AG20443 (cell line): ENCODE data around the gene TRIM16.
"Not testable (repeated sequence)": the region's sequence is repeated elsewhere in the genome, so short reads cannot be mapped to it uniquely, and the experiment has no call there.

ENCODE experiments used
- DNase-seq: peaks from one replicate; pipeline ENCODE4 v3.0.0; 2012; ENCODE audit warnings: low spot score, mixed read lengths

The TRIM16 gene

DNA sequence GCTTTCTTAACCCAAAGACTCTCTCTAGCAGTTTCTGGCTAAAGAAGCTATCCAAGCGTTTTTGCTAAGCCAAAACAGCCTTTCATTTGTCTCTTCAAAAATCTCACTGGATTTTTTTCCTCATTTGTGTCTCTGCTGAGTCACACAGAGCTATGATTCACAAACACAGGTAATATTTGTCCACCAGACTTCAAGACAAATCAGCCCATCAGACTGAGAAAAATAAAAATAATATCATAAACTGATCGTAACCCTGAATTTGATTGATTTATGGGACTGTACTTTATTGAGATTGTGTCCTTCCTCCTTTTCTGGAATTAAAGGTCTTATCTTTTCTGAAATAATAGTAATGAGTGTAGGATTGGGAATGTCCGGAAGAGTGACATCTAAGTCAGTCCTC, 25.8 kb downstream of the TRIM16 start:
- DNase-seq = no peak

- DNase-seq = no peak
These were observed 26.2 kb downstream of the TRIM16 start for GRCh38 chr17:15657868-15658267.

DNA sequence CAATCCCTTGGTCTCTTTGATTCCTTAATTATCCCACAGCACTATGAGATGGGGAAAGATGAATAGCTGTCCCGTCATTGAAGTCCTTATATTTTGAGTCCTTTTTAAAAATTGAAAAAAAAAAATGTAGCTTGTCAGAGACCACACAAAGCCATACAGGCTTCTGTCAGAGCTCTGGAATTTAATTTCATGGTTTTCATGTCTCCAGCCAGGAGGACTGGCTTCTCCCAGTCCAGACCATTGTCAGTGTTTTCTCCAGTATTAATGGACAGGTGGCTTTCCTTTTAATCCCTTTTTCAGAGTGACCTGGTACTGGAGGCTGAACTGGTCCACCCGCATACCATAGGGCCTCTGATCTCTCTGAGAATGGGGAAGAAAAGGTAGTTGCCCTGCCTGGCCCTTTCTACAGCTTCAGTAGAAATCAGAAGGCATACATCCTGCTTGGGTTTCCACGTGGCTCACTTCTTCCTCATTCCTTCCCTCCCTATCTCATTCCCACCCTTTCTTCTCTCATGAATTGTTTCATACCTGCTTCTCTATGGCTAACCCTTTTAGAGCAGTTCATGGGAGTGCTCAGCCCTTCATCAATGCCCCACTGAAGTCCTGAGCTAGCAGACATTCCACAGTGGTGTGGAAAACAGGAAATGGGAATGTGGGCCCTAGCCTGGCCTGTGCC, 29.1 kb downstream of the TRIM16 start:
- no peak for DNase-seq

- DNase-seq = not testable (repeated sequence)
These were observed 29.7 kb downstream of the TRIM16 start for GRCh38 chr17:15654401-15654800.

GRCh38 chr17:15652960-15653359, 31.2 kb downstream of the TRIM16 start:
- DNase-seq = no peak

GRCh38 chr17:15651583-15652110, 32.5 kb downstream of the TRIM16 start:
- peak; percentile 95 for DNase-seq

DNA sequence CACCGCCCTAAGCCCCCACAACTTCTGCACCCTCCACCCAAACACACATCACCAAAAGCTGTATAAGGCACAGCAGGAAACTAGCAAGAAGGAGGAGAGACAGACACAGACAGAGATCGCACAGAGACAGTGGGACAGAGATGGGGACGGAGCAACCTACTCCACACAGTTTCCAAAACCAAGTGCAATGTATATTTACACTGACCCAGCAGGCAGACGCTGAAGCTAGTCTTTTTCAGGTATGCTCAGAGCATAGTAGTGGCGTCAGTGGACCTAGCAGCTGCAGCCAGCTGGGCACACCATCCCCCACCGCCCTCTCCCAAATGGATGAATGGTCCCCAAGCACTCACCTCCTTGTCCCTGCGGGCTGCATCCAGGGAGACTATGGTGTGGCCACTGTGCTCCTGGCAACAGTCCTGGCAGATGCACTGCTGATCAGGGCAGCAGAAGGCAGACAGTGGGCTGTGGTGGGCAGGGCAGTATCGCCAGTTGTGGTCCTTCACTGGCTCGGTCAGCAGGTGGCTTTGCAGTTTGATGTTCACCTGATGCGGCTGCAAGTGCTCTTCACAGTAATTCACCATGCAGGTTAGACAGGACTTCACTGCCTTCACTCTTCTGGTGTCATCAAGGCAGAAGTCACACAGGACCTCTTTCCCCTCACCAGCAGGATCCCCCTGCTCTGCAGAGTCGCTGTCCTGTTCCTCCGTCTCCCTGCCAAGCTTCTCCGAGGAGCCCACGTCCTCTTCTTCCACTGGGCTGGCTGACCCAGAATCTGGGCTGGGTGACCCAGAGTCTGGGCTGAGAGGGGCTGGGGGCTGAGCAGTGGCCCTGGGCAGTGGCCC, 33.1 kb downstream of the TRIM16 start:
- no peak for DNase-seq

DNA sequence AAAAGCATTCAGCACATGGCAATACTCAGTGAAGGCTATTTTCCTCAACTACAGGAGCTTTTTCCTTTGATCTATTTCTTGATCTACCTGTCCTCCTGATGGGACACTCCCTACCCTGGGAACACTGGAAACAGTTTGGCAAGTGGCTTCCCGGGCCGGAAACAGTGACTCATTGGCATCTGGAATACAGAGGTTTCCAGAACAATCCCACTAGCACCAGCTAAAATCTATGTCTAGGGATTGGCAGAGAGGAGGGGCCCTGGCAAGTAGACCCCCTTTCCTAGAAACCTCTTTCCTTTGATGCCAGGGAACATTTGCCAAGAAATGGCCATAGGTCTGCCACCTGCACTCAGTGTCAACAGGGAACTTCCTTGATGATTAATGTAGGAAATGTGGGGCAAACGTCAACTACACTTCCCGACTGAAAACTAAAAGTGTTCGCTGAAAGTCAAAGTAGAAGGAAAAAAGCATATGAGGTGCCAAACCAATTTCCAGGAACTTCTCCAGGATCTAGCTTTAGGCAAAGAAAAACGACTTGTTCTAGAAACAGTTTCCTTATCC, 34.2 kb downstream of the TRIM16 start:
- peak; percentile 45 for DNase-seq

- no peak for DNase-seq
These were observed 35.7 kb downstream of the TRIM16 start for GRCh38 chr17:15648386-15648785.

GRCh38 chr17:15645942-15646312, 38.2 kb downstream of the TRIM16 start:
- not testable (repeated sequence) for DNase-seq

DNA sequence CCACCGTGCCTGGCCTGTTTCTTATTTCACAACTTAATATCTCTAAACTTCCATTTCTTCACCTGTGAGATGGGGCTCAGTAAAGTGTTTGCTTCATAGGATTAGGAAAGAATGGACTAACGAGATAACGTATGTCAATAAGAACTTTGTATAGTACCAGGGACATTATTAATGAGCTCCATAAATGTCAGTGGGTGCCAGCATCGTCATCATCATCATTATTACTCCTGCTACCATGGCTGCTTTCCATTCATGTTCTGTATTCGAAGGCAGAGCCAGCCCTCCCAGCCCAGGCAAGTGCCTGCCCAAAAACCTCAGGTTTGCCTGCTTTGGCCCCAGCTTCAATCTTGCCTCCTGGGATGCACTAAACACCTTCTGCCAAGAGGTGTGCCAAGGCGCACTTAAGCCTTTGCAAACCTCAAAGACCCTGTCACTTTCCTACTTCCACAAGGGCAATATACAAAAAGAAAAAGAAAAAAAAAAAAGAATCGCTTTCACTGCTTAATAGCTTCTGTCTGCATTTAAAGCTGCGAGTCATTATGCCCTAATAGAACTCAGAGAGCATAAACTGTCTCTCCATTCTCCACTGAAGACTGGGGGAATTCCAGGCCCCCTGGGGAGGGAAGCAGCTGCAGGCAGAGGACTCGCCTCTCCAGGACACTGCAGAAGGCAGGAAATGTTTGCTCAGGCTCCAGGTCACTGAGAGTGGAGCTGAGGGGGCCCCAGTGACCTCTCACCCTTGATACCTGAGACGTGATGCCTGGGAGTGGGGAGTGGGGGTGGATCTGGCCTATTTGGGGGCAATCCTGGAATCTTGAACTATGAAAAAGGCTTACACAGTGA, 38.8 kb downstream of the TRIM16 start:
- not testable (repeated sequence) for DNase-seq

DNA sequence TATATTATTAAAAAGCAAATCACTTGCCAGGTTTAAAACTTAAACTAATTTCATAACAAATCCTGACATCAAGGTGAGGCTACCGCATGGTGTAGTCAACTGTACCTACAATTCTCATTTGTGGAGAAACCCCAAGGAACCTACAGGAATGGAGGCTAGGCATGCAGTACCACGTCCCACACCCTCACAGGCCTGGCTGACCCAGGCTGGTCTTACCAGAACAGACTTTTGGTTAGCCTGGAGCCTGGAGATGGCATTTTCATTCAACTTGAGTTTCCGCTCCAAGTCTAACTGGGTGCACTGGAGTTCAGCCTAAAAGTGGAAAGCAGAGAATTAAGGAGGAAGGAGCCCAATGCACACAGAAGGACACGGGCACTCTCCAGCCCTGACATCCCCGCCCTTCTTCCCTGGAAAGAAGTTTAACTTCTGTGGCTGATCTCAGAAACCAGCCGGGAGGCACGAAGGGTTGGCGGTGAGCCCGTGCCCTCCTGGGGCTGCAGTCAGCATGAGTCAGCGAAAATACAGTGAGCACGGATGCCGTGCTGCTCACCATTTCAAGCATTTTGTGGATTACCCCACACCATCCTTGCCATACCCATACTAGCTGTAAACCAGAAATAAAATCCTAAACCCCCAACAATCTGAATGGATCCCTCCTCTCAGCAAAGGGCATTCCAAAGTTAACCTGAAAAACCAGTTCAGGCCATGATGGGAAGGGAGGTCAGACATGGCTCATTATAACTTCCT, 41.4 kb downstream of the TRIM16 start:
- not testable (repeated sequence) for DNase-seq

DNA sequence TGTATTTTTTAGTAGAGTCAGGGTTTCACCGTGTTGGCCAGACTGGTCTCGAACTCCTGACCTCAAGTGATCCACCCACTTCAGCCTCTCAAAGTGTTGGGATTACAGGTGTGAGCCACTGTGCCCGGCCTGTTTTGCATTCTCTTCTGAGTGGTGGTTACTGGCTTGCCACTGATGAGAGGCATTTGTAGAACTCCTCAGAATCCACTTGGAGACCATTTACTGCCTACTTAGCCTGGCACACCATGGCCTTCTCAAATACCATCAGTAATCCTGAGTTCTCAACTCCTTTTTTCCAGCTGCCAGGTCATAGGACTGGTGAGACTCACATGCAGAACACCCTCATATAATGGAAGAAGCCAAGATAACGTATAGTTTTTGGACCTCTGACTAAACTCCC, 42.1 kb downstream of the TRIM16 start:
- DNase-seq = not testable (repeated sequence)

- DNase-seq = not testable (repeated sequence)
These were observed 53.1 kb downstream of the TRIM16 start for GRCh38 chr17:15630930-15631453.

GRCh38 chr17:15629991-15630390, 54.1 kb downstream of the TRIM16 start:
- not testable (repeated sequence) for DNase-seq

DNA sequence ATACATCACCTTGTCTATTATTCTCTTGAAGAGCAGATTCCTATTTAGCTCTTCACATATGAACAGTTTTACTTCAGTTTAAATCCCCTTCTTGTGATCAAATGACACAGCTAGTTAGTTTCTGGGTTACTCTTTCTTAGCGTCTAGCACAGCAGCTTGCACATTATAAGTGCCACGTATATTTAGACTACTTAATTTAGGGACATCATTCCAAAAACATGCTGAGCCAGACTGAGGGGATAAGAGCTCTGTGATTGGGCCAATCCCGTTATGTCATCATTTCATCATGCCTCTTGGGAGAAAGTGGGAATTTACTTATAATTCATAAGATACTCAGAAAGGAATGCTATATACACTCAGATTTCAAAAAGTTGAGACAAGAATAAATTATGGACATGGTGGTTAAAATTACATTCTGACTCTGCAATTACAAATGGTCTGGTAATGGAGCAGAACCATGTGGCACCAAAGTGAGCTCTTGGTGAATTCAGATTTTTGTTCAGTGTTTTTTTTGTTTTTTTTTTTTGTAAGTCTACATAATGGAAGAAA, 60.4 kb downstream of the TRIM16 start:
- not testable (repeated sequence) for DNase-seq

- not testable (repeated sequence) for DNase-seq
These were observed 60.9 kb downstream of the TRIM16 start for GRCh38 chr17:15623255-15623654.

GRCh38 chr17:15622124-15622523, 62.0 kb downstream of the TRIM16 start:
- not testable (repeated sequence) for DNase-seq

GRCh38 chr17:15619331-15620058, 64.6 kb downstream of the TRIM16 start, which contains the start of gene FBXW10B:
Gene FBXW10B (minus strand): TSS chr17:15619704. CDS start chr17:15619512, 192 bp downstream.
- not testable (repeated sequence) for DNase-seq

DNA sequence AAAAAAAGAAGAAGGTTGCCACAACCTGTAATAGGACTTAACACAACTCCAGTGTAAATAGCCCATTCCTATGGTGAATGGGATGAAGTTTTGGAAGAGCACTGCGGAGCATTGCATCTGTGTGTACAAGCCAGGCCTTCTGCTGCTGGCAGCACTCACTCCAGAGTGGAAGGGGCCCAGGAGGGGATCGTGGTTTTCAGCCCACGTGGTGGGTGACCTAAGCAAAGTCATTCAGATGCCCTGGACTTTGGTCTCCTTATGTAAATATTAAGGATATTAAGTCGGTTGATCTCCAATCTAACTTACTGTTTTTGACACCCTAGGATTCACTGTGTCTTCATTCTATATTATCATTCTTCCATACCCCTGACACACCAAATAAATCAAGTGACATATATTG, 67.3 kb downstream of the TRIM16 start:
- not testable (repeated sequence) for DNase-seq
